Stimulated activated CD4-positive, alpha-beta T cell treated with anti-CD3 and anti-CD28 coated beads, Interleukin-15, amount 100 ng/mL, for 1 hour (primary cell): ENCODE data around the gene VARS1.
A peak's percentile ranks its signal among the peaks of the same experiment; 100 is the strongest.

Experiments
- DNase-seq, 2 donors: peaks; one replicate each; pipeline ENCODE4 v3.0.0-alpha.2; 2020; ENCODE audit warnings: low read depth in 1 of 2, low spot score in 1 of 2

The VARS1 gene

GRCh38 chr6:31775633-31776484 is 19.7 kb downstream of the VARS1 start:
- no peak for DNase-seq

- no peak for DNase-seq
Measured at GRCh38 chr6:31775184-31775583, 20.4 kb downstream of the VARS1 start.

- no peak for DNase-seq
Measured at GRCh38 chr6:31771992-31772358, 23.6 kb downstream of the VARS1 start.

GRCh38 chr6:31770860-31771259 is 24.7 kb downstream of the VARS1 start:
- no peak for DNase-seq

- DNase-seq, result peak; percentile 62 to 65
Measured at GRCh38 chr6:31769684-31770371, 25.7 kb downstream of the VARS1 start.

- DNase-seq, result no peak
Measured at GRCh38 chr6:31768363-31769257, 26.9 kb downstream of the VARS1 start.

- no peak for DNase-seq
Measured at GRCh38 chr6:31767096-31767645, 28.4 kb downstream of the VARS1 start.

GRCh38 chr6:31765910-31766794 is 29.4 kb downstream of the VARS1 start:
- no peak for DNase-seq

- no peak for DNase-seq
Measured at GRCh38 chr6:31765559-31765909, 30.0 kb downstream of the VARS1 start.

- DNase-seq, result no peak
Measured at GRCh38 chr6:31764198-31764597, 31.4 kb downstream of the VARS1 start.

- no peak for DNase-seq
Measured at GRCh38 chr6:31763619-31763940, 32.0 kb downstream of the VARS1 start.

- DNase-seq, result no peak
Measured at GRCh38 chr6:31762878-31763618, 32.5 kb downstream of the VARS1 start.

GRCh38 chr6:31762356-31762755 is 33.2 kb downstream of the VARS1 start, which contains the start of gene SAPCD1:
Gene SAPCD1, plus strand, starts transcription at chr6:31762656. Its CDS starts 399 bp downstream, at chr6:31763055.
- no peak for DNase-seq

GRCh38 chr6:31761343-31761742 is 34.2 kb downstream of the VARS1 start:
- DNase-seq, result no peak

GRCh38 chr6:31760790-31761189 is 34.8 kb downstream of the VARS1 start:
- DNase-seq, result no peak

GRCh38 chr6:31758281-31758680 is 37.3 kb downstream of the VARS1 start:
- DNase-seq, result no peak

- DNase-seq, result no peak
Measured at GRCh38 chr6:31752739-31753319, 42.7 kb downstream of the VARS1 start.

GRCh38 chr6:31750411-31751022 is 45.0 kb downstream of the VARS1 start:
- DNase-seq, result no peak
